ENCODE results near the gene SYNE4.

Gene SYNE4

DNA sequence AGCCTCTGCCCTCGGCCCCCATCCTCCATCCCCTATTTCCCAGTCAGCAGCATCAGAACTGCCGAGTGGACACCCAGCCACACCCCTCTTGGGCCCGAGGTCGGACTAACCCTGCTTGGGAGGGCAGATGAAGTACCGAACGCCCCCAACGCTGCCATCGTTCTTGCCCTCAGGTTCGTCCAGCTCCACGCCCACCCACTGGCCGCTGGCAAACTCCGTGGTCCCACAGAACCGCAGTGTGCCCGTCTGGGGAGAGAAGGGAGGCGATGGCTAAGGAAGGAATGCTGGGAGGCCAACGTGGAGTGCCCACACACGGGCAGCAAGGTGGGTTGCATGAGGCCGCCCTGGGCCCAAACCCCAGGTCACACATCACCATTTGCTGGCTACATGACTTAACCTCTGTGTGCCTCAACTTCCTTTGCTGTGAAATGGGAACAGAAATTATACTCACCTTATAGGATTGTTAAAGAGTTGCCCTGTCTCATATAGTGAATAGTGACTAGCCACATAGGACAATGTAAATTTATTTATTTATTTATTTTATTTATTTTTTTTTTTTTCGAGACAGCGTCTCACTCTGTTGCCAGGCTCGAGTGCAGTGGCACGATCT, 10.6 kb upstream of the SYNE4 start:
- no peak overlapping the region for H3K27ac ChIP-seq
- TF ChIP-seq, protein P1, sequence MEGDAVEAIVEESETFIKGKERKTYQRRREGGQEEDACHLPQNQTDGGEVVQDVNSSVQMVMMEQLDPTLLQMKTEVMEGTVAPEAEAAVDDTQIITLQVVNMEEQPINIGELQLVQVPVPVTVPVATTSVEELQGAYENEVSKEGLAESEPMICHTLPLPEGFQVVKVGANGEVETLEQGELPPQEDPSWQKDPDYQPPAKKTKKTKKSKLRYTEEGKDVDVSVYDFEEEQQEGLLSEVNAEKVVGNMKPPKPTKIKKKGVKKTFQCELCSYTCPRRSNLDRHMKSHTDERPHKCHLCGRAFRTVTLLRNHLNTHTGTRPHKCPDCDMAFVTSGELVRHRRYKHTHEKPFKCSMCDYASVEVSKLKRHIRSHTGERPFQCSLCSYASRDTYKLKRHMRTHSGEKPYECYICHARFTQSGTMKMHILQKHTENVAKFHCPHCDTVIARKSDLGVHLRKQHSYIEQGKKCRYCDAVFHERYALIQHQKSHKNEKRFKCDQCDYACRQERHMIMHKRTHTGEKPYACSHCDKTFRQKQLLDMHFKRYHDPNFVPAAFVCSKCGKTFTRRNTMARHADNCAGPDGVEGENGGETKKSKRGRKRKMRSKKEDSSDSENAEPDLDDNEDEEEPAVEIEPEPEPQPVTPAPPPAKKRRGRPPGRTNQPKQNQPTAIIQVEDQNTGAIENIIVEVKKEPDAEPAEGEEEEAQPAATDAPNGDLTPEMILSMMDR (conservative IDR thresholded peaks at IDR 0.05) = no peak

DNA sequence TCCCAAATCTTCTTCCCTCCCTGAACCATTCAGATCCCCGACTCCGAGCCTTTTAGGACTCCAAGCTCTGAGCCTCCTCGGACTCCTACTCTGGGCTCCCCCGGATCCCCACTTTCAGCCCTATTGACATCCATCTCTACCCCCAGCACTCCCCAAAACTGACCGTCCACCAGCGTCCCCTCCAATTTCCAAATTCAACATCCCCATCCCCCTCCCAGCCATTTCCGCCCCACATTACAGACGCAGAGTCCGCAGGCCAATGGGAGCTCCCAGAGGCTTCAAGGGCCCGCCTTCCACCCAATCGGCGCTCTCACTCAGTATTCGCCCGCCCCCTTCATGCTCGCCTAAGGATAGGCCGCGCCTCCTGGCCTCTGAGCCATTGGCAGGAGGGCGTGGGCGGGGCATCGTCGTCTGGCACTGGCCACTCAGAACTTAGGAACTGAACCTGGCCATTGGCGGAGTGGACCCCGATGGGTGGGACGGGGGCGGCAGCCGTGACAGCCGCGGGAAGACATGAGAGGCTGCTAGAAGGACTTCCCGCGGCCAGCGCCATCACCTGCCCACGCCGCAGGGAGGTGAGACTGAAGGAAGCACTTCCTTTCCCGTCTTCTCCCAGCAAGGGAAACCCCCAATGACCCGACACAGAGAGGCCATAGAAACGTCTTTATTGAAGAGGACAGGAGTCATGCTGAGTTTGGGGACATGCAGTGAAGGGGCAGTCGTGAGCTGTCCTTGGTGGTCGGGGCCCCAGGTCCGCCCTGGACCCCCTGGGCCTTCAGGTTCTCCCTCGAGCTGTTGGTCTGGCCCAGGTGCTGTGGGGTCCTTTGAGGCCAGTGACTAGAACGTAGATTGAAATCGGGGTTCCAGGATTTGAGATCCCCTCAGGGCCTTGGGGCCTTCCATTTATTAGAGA, 5.7 kb upstream of the SYNE4 start, which contains the start of gene ALKBH6:
Gene ALKBH6 (minus strand): TSS at position 202 of the 913 bp plus-strand sequence. CDS start 816 bp downstream, outside the sequence.
- peak within 1 kb of the TSS; percentile 76; the same call in 1 of the 2 replicates for H3K27ac ChIP-seq
- TF ChIP-seq, protein P1 (conservative IDR thresholded peaks at IDR 0.05) = 0 out of 2 replicates have a peak, but pooled peaks have one; percentile 10

DNA sequence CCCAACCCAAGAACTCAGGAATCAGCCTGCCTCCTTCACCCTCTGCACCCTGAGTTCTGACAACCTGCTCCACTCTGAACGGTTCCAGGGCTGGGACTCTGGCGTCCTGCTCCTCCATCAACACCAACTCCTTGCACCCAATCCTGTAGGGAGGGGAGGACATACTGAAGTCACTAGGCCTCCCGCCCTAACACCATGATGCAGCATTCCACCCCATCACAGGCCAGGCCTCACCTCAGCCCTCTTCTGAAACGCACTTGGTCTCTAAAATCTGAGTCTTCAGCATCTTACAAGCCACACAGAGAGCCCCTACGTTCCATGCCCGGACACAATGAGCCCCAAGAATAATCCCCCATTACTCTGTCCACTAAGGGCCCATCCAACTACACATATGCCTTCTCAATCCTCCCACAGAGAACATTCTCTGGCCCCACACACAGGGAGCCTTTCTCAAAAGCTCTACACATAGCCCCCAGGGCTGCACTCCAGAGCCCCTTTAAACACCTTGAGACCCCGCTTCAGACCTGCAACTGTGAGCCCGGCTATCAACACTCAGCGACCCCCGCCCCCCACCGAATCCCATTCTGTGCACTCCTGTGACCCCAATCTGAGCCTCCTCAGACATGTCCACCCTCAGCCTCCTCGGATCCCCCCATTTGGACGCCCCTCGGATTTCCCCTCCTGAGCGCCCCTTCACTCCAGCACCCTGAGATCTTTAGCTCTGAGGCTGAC, 4.8 kb upstream of the SYNE4 start:
- TF ChIP-seq, protein P1 (conservative IDR thresholded peaks at IDR 0.05) = no peak
- H3K27ac ChIP-seq = peak overlapping the region; percentile 76; the same call in 1 of the 2 replicates

DNA sequence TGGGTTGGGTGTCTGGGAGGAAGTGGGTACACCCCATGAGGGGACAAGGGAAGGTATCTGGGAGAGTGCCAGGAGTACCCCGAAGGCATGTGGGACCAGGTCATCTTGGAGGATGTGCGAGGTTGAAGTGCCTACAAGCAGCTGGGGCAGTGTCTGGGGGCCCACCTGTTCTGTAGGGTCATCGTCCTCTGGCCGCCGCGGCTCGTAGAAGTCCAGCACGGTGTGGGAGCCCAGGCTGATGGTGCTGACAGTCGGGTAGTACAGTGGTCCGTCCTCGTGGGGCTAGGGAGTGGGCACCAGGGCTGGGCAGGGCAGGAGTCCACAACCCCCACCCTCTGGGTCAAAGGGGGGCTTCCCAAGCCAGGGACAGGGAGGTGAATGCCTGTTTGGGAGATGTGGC, 1.8 kb upstream of the SYNE4 start:
- TF ChIP-seq, protein P1 (conservative IDR thresholded peaks at IDR 0.05) = no peak
- H3K27ac ChIP-seq = peak overlapping the region; percentile 97; the same call in 1 of the 2 replicates

DNA sequence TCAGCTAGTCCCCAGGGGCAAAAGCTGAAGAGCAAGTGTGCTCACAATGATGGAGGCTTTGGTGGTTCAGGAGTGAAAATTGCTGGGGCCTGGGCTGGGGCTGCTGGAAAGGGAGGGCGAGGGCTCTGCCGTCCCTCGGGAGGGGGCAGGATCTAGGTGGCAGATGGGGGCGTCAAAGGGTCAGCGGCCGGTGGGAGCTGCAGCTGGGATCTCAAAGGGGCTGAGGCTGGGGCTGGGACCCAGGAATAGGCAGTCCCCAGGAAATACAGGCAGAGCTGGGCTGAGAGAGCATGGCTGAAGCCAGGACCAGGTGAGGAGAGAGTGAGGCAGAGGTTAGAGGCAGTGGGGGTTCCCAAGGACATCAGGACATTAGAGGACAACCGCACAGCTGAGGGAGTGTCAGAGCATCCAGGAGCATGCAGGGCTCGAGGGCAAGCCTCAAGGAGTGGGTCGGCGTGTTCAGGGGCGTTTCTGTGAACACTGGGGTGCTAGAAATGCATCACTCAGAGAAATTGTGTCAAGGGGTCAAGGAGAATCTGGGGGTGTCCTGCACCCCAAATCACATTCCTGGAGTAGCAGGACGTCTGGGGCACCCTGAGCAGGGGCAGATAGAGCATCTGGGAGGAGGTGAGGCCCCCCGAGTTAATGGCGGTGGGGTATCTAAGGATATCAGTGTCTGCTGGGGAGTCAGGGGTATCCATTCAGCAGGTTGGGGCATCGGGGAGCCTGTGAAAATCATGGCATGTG, 1.2 kb upstream of the SYNE4 start:
- TF ChIP-seq, protein P1 (conservative IDR thresholded peaks at IDR 0.05) = no peak
- peak overlapping the region; percentile 97 for H3K27ac ChIP-seq

DNA sequence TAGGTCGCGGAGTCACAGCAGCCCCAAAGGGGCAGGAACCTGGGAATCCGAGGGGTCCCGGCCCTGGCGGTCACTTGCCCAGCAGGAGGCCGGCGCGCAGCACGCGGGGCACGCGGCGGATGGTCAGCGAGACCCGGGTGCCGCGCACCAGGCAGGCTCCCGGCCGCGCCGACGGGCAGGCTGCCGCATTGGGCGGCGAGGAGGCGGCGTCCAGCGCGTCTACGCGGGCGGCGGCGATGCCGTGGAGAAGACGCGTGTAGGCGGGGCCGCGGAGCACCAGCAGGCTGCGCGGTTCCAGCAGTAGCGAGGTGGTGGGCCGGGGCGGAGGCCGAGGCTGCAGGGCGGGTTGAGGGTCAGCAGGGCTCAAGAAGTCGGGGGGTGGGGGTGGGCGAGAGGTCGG, 607 bp upstream of the SYNE4 start:
- H3K27ac ChIP-seq = peak overlapping the region; percentile 97
- TF ChIP-seq, protein P1 (conservative IDR thresholded peaks at IDR 0.05) = 0 out of 2 replicates have a peak, but pooled peaks have one; percentile 20
